Prostate gland (tissue), 2 donors: Measurements from ENCODE around the gene CMTM5. TPM values are rescaled to one million over a fixed set of nuclear protein-coding genes. Genes with fewer than 3 reads are reported as not detected.

ENCODE experiments used
- DNase-seq: peaks from one replicate; pipeline ENCODE4 v3.0.0-alpha.2; 2019; ENCODE audit warnings: low spot score
- H3K27ac ChIP-seq, 2 donors: fragments of 200-600 bp; sonication (generic); 2 replicates each; pipeline ENCODE4 v1.5.1; 2017 to 2019
- H3K27me3 ChIP-seq: fragments of 200-600 bp; sonication (generic); replicated peaks from 2 replicates; pipeline ENCODE4 v1.5.1; 2019; ENCODE audit not compliant: insufficient read depth
- H3K36me3 ChIP-seq, 2 donors: fragments of 200-600 bp; sonication (generic); 1 replicate in 1 of 2; 2 replicates in 1 of 2; pipeline versions ENCODE4 v1.5.1 to v1.8.1; 2017 to 2019
- H3K4me1 ChIP-seq: fragments of 200-600 bp; sonication (generic); replicated peaks from 2 replicates; pipeline ENCODE4 v1.5.1; 2019
- H3K4me3 ChIP-seq, 2 donors: fragments of 200-600 bp; sonication (generic); 2 replicates each; pipeline ENCODE4 v1.5.1; 2017 to 2019
- H3K9me3 ChIP-seq: fragments of 200-600 bp; sonication (generic); 2 replicates; pipeline ENCODE4 v1.5.1; 2017
- CTCF ChIP-seq, 4 experiments: fragments of 200-600 bp in 2 of 4; fragments of 450-650 bp in 2 of 4; sonication (generic) in 2 of 4; IDR thresholded peaks; 1 replicate in 3 of 4; 2 replicates in 1 of 4; pipeline ENCODE4 v1.5.1; 2016 to 2019; ENCODE audit warnings: antibody characterized with exemption in 4 of 4, mild to moderate bottlenecking in 2 of 4, moderate library complexity in 2 of 4
- POLR2A ChIP-seq: fragments of 450-650 bp; IDR thresholded peaks from one replicate; pipeline ENCODE4 v1.6.1; 2016; ENCODE audit warnings: antibody characterized with exemption, mild to moderate bottlenecking
- POLR2AphosphoS5 ChIP-seq: sonication (generic); formaldehyde crosslinking; IDR thresholded peaks from one replicate; pipeline ENCODE4 v1.6.1; 2017; ENCODE audit warnings: antibody characterized with exemption
- WGBS: methylation state at CpG from one replicate; pipeline ENCODE4 v1.1.5; 2018; 5-methylcytosine and 5-hydroxymethylcytosine counted together
- intact Hi-C: fragments of 100-400 bp; cut with DNase I; formaldehyde crosslinking; loops from one replicate; pipeline ENCODE4 v1.14.2; 2022
- total RNA-seq, 2 donors: library from RNA; depleted of rRNA; stranded (reverse); fragments of >200 nt; gene quantifications; one replicate each; pipeline ENCODE4 v1.1.0, GENCODE V29; 2016

Gene CMTM5
- total RNA-seq, 2 donors from 2014 or later = 1.5 TPM; not detected in 1

- WGBS = 76% methylated on average over 5 of the region's 5 CpGs
- H3K27ac ChIP-seq = peak overlapping the region; percentile 81 to 85
- intact Hi-C loops = no loop called here
- H3K4me1 ChIP-seq = no peaks in the 10 kb centered on the region
- no peak for DNase-seq
- H3K9me3 ChIP-seq = no peaks in the 10 kb centered on the region
- no peak overlapping the region for H3K4me3 ChIP-seq
- no peaks in the 10 kb centered on the region for H3K27me3 ChIP-seq
- no peak for TF ChIP-seq POLR2A
- no peak for TF ChIP-seq POLR2AphosphoS5
- TF ChIP-seq CTCF (IDR thresholded peaks at IDR 0.05) = no peak
- H3K36me3 ChIP-seq = no peaks in the 10 kb centered on the region
Observed at GRCh38 chr14:23353433-23353780, 23.4 kb upstream of the CMTM5 start.

- no peaks in the 10 kb centered on the region for H3K9me3 ChIP-seq
- TF ChIP-seq POLR2A (no peak), CTCF (IDR thresholded peaks at IDR 0.05) (no peak), POLR2AphosphoS5 (no peak)
- intact Hi-C loops = no loop called here
- WGBS = 88% methylated on average over 6 of the region's 6 CpGs
- H3K4me1 ChIP-seq = no peaks in the 10 kb centered on the region
- H3K36me3 ChIP-seq = peaks cover 0 to 4% of the 10 kb centered on the region in 2 donors
- no peak for DNase-seq
- no peaks in the 10 kb centered on the region for H3K27me3 ChIP-seq
- no peak overlapping the region for H3K4me3 ChIP-seq
- H3K27ac ChIP-seq = no peak overlapping the region
Observed at GRCh38 chr14:23354990-23355389, 21.9 kb upstream of the CMTM5 start.

- DNase-seq = no peak
- intact Hi-C loops = no loop called here
- no peaks in the 10 kb centered on the region for H3K27me3 ChIP-seq
- WGBS = 78% methylated on average over 6 of the region's 6 CpGs
- no peak overlapping the region for H3K4me3 ChIP-seq
- H3K9me3 ChIP-seq = no peaks in the 10 kb centered on the region
- H3K36me3 ChIP-seq = peaks cover 0 to 5% of the 10 kb centered on the region in 2 donors
- no peak overlapping the region for H3K27ac ChIP-seq
- TF ChIP-seq POLR2A (no peak), CTCF (IDR thresholded peaks at IDR 0.05) (no peak), POLR2AphosphoS5 (no peak)
- peaks cover 4% of the 10 kb centered on the region for H3K4me1 ChIP-seq
Observed at GRCh38 chr14:23355871-23356435, 20.9 kb upstream of the CMTM5 start.

- no peak overlapping the region for H3K4me3 ChIP-seq
- no peak for DNase-seq
- intact Hi-C loops = no loop called here
- no peak for TF ChIP-seq CTCF (IDR thresholded peaks at IDR 0.05)
- no peak for TF ChIP-seq POLR2A
- TF ChIP-seq POLR2AphosphoS5 = no peak
- no peaks in the 10 kb centered on the region for H3K27me3 ChIP-seq
- 88% methylated on average over 4 of the region's 4 CpGs for WGBS
- H3K36me3 ChIP-seq = peaks cover 0 to 5% of the 10 kb centered on the region in 2 donors
- H3K27ac ChIP-seq = no peak overlapping the region
- peaks cover 4% of the 10 kb centered on the region for H3K4me1 ChIP-seq
- no peaks in the 10 kb centered on the region for H3K9me3 ChIP-seq
Observed at GRCh38 chr14:23356662-23357061, 20.2 kb upstream of the CMTM5 start.

- 82% methylated on average over 7 of the region's 8 CpGs for WGBS
- intact Hi-C loops = no loop called here
Observed at GRCh38 chr14:23357261-23357660, 19.6 kb upstream of the CMTM5 start.

More at GRCh38 chr14:23357261-23357660, 19.6 kb upstream of the CMTM5 start:
- no peaks in the 10 kb centered on the region for H3K9me3 ChIP-seq
- no peak overlapping the region for H3K27ac ChIP-seq
- H3K36me3 ChIP-seq = peaks cover 0 to 5% of the 10 kb centered on the region in 2 donors
- no peaks in the 10 kb centered on the region for H3K27me3 ChIP-seq
- DNase-seq = no peak
- TF ChIP-seq POLR2AphosphoS5 (no peak), POLR2A (no peak), CTCF (IDR thresholded peaks at IDR 0.05) (no peak)
- peaks cover 10% of the 10 kb centered on the region for H3K4me1 ChIP-seq
- no peak overlapping the region for H3K4me3 ChIP-seq
